H9 (cell line): ENCODE measurements around the gene CTSL. TPM values are rescaled to one million over a fixed set of nuclear protein-coding genes. Genes with fewer than 3 reads are reported as not detected.

Experiments
- DNase-seq: peaks from one replicate; pipeline ENCODE4 v3.0.0-alpha.2; 2017
- H2AFZ ChIP-seq: one replicate; pipeline ENCODE4 v1.6.1; 2013; ENCODE audit warnings: mild to moderate bottlenecking, low read length, control low read depth, moderate library complexity
- H2AK5ac ChIP-seq: 2 replicates; pipeline ENCODE4 v1.6.1; 2013; ENCODE audit warnings: low read length, control low read depth, mixed read lengths; ENCODE audit not compliant: insufficient read length
- H2BK120ac ChIP-seq: one replicate; pipeline ENCODE4 v1.6.1; 2013; ENCODE audit warnings: low read depth, mild to moderate bottlenecking, low read length, control low read depth, inconsistent platforms; ENCODE audit not compliant: poor library complexity, severe bottlenecking
- H2BK12ac ChIP-seq: 2 replicates; pipeline ENCODE4 v1.6.1; 2013; ENCODE audit warnings: low read length, control low read depth, mixed read lengths, low read depth; ENCODE audit not compliant: insufficient read length
- H2BK15ac ChIP-seq: 2 replicates; pipeline ENCODE4 v1.6.1; 2013; ENCODE audit warnings: low read depth, low read length, control low read depth
- H2BK20ac ChIP-seq: one replicate; pipeline ENCODE4 v1.6.1; 2013; ENCODE audit warnings: low read depth, mild to moderate bottlenecking, low read length, control low read depth, inconsistent platforms; ENCODE audit not compliant: poor library complexity, severe bottlenecking
- H2BK5ac ChIP-seq: 2 replicates; pipeline ENCODE4 v1.6.1; 2013; ENCODE audit warnings: low read length, control low read depth, mixed read lengths; ENCODE audit not compliant: insufficient read length
- H3K14ac ChIP-seq: 2 replicates; pipeline ENCODE4 v1.6.1; 2013; ENCODE audit warnings: low read length, control low read depth; ENCODE audit not compliant: insufficient read depth
- H3K18ac ChIP-seq: 2 replicates; pipeline ENCODE4 v1.6.1; 2013; ENCODE audit warnings: low read depth, mild to moderate bottlenecking, mixed read lengths, low read length, control low read depth; ENCODE audit not compliant: insufficient read length
- H3K23ac ChIP-seq: 2 replicates; pipeline ENCODE4 v1.6.1; 2013; ENCODE audit warnings: low read length, control low read depth, mixed read lengths, low read depth; ENCODE audit not compliant: insufficient read length
- H3K23me2 ChIP-seq: 2 replicates; pipeline ENCODE4 v1.6.1; 2013; ENCODE audit warnings: low read depth, mild to moderate bottlenecking, mixed read lengths, low read length, control low read depth; ENCODE audit not compliant: insufficient read length, poor library complexity, severe bottlenecking
- H3K27ac ChIP-seq: 2 replicates; pipeline ENCODE4 v1.5.1; 2013; ENCODE audit warnings: low read length, control low read depth, mixed read lengths, low read depth; ENCODE audit not compliant: insufficient read length
- H3K27me3 ChIP-seq: 2 replicates; pipeline ENCODE4 v1.6.1; 2013; ENCODE audit warnings: low read length, control low read depth, inconsistent platforms; ENCODE audit not compliant: insufficient read depth
- H3K4ac ChIP-seq: 2 replicates; pipeline ENCODE4 v1.6.1; 2013; ENCODE audit warnings: low read depth, mild to moderate bottlenecking, control low read depth, inconsistent platforms, low read length, moderate library complexity
- H3K4me1 ChIP-seq: 2 replicates; pipeline ENCODE4 v1.6.1; 2013; ENCODE audit warnings: low read length, control low read depth, inconsistent platforms; ENCODE audit not compliant: insufficient read depth
- H3K4me2 ChIP-seq: 2 replicates; pipeline ENCODE4 v1.6.1; 2013; ENCODE audit warnings: low read length, control low read depth, mixed read lengths; ENCODE audit not compliant: insufficient read length, insufficient read depth
- H3K56ac ChIP-seq: 2 replicates; pipeline ENCODE4 v1.6.1; 2013; ENCODE audit warnings: low read depth, mild to moderate bottlenecking, mixed read lengths, low read length, control low read depth; ENCODE audit not compliant: insufficient read length
- H3K79me1 ChIP-seq: 2 replicates; pipeline ENCODE4 v1.6.1; 2013; ENCODE audit warnings: low read depth, mild to moderate bottlenecking, moderate library complexity, low read length, control low read depth, inconsistent platforms; ENCODE audit not compliant: insufficient read depth, poor library complexity, severe bottlenecking
- H3K79me2 ChIP-seq: 2 replicates; pipeline ENCODE4 v1.6.1; 2013; ENCODE audit warnings: low read length, control low read depth, inconsistent platforms; ENCODE audit not compliant: insufficient read depth
- H3K9ac ChIP-seq: 2 replicates; pipeline ENCODE4 v1.6.1; 2013; ENCODE audit warnings: low read length, control low read depth, mixed read lengths; ENCODE audit not compliant: insufficient read length; ENCODE audit errors: extremely low read depth
- H3K9me3 ChIP-seq: one replicate; pipeline ENCODE4 v1.6.1; 2013; ENCODE audit warnings: low read depth, low read length, inconsistent platforms; ENCODE audit not compliant: control insufficient read depth
- H3T11ph ChIP-seq: one replicate; pipeline ENCODE4 v1.6.1; 2013; ENCODE audit warnings: mild to moderate bottlenecking, low read length, control low read depth, inconsistent platforms
- H4K20me1 ChIP-seq: one replicate; pipeline ENCODE4 v1.6.1; 2013; ENCODE audit not compliant: control insufficient read depth, insufficient read length, insufficient read depth
- H4K5ac ChIP-seq: 2 replicates; pipeline ENCODE4 v1.6.1; 2013; ENCODE audit warnings: low read depth, mild to moderate bottlenecking, mixed read lengths, low read length, control low read depth; ENCODE audit not compliant: insufficient read length
- H4K8ac ChIP-seq: replicated peaks from 2 replicates; pipeline ENCODE4 v1.6.1; 2013; ENCODE audit warnings: low read length, control low read depth, mixed read lengths, low read depth; ENCODE audit not compliant: insufficient read length
- H4K91ac ChIP-seq: 2 replicates; pipeline ENCODE4 v1.6.1; 2013; ENCODE audit warnings: low read depth, mild to moderate bottlenecking, moderate library complexity, mixed read lengths, low read length, control low read depth; ENCODE audit not compliant: insufficient read length
- H3K27ac Mint-ChIP-seq, 3 experiments: 2 replicates in 2 of 3; 3 replicates in 1 of 3; pipeline ENCODE4 v1.8.0; 2020 to 2021; ENCODE audit warnings: mixed read lengths in 3 of 3, mild to moderate bottlenecking in 1 of 3, moderate library complexity in 1 of 3
- H3K27me3 Mint-ChIP-seq: 2 replicates; pipeline ENCODE4 v1.8.0; 2021; ENCODE audit warnings: low read depth, mild to moderate bottlenecking, moderate library complexity, mixed read lengths
- H3K36me3 Mint-ChIP-seq, 3 experiments: 2 replicates in 2 of 3; 3 replicates in 1 of 3; pipeline ENCODE4 v1.8.0; 2020 to 2021; ENCODE audit warnings: low read depth in 3 of 3, mixed read lengths in 3 of 3; ENCODE audit not compliant: insufficient read depth in 1 of 3
- H3K4me1 Mint-ChIP-seq, 2 experiments: 2 replicates each; pipeline ENCODE4 v1.8.0; 2020; ENCODE audit warnings: mixed read lengths in 2 of 2
- H3K4me3 Mint-ChIP-seq, 2 experiments: 2 replicates in 1 of 2; 3 replicates in 1 of 2; pipeline ENCODE4 v1.8.0; 2020 to 2021; ENCODE audit warnings: mild to moderate bottlenecking in 2 of 2, mixed read lengths in 2 of 2, moderate library complexity in 1 of 2
- H3K9me3 Mint-ChIP-seq, 2 experiments: 2 replicates in 1 of 2; 3 replicates in 1 of 2; pipeline ENCODE4 v1.8.0; 2020; ENCODE audit warnings: mild to moderate bottlenecking in 2 of 2, mixed read lengths in 2 of 2, moderate library complexity in 1 of 2
- WGBS: extraction: QIAGEN DNeasy Blood & Tissue Kit; methylation state at CpG from one replicate; pipeline ENCODE4 v1.1.7; 2013; ENCODE audit warnings: missing lambda C conversion rate, low lambda C conversion rate, mixed read lengths; ENCODE audit not compliant: insufficient read length; ENCODE audit errors: extremely low coverage; 5-methylcytosine and 5-hydroxymethylcytosine counted together
- total RNA-seq: library from RNA; stranded (reverse); gene quantifications from 2 replicates; pipeline ENCODE4 v1.2.1, GENCODE V29; 2021
- TF ChIP-seq, protein P1 (sequence below): fragments of 200-600 bp; sonication (generic); conservative IDR thresholded peaks from 3 replicates; pipeline ENCODE4 v1.8.0; 2021; ENCODE audit warnings: antibody characterized with exemption, mild to moderate bottlenecking

CTSL gene
- total RNA-seq, 1 experiment from 2014 or later = 28.9 TPM

- no peak overlapping the region for H2BK12ac ChIP-seq
- H3K56ac ChIP-seq = no peak overlapping the region
- no peaks in the 10 kb centered on the region for H3K79me1 ChIP-seq
- H3K4me1 ChIP-seq = peaks cover 3% of the 10 kb centered on the region; the same call in 1 of the 2 replicates
- H4K91ac ChIP-seq = no peak overlapping the region
- no peaks in the 10 kb centered on the region for H3K27me3 ChIP-seq
- no peak overlapping the region for H3K23ac ChIP-seq
- Mint-ChIP-seq H3K9me3 (peaks cover 14 to 16% of the 10 kb centered on the region in 2 experiments), H3K4me1 (peaks cover 29 to 30% of the 10 kb centered on the region in 2 experiments), H3K36me3 (peaks cover 6 to 14% (median 10%) of the 10 kb centered on the region in 3 experiments; a peak in 6 of 7 replicates), H3K27me3 (peaks cover 2% of the 10 kb centered on the region), H3K27ac (no peak overlapping the region), H3K4me3 (no peak overlapping the region)
- no peak overlapping the region for H3K9ac ChIP-seq
- no peak overlapping the region for H3K14ac ChIP-seq
- H3K18ac ChIP-seq = no peak overlapping the region
- no peaks in the 10 kb centered on the region for H3K23me2 ChIP-seq
- no peak overlapping the region for H2BK20ac ChIP-seq
- H3K4ac ChIP-seq = no peak overlapping the region
- H2AFZ ChIP-seq = no peak overlapping the region
- WGBS = no CpG with 5 or more reads among the region's 6 CpGs
- no peak overlapping the region for H2BK5ac ChIP-seq
- H3K9me3 ChIP-seq = no peaks in the 10 kb centered on the region
- no peak overlapping the region for H3K4me2 ChIP-seq
- TF ChIP-seq, protein P1, sequence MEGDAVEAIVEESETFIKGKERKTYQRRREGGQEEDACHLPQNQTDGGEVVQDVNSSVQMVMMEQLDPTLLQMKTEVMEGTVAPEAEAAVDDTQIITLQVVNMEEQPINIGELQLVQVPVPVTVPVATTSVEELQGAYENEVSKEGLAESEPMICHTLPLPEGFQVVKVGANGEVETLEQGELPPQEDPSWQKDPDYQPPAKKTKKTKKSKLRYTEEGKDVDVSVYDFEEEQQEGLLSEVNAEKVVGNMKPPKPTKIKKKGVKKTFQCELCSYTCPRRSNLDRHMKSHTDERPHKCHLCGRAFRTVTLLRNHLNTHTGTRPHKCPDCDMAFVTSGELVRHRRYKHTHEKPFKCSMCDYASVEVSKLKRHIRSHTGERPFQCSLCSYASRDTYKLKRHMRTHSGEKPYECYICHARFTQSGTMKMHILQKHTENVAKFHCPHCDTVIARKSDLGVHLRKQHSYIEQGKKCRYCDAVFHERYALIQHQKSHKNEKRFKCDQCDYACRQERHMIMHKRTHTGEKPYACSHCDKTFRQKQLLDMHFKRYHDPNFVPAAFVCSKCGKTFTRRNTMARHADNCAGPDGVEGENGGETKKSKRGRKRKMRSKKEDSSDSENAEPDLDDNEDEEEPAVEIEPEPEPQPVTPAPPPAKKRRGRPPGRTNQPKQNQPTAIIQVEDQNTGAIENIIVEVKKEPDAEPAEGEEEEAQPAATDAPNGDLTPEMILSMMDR = no peak
- H4K8ac ChIP-seq = no peak overlapping the region
- H2BK120ac ChIP-seq = no peak overlapping the region
- H4K20me1 ChIP-seq = no peaks in the 10 kb centered on the region
- H2AK5ac ChIP-seq = no peak overlapping the region
- H2BK15ac ChIP-seq = no peak overlapping the region
- H3K27ac ChIP-seq = no peak overlapping the region
- no peak overlapping the region for H4K5ac ChIP-seq
- DNase-seq = no peak
- no peaks in the 10 kb centered on the region for H3K79me2 ChIP-seq
- H3T11ph ChIP-seq = no peak overlapping the region
Observed at GRCh38 chr9:87763286-87763685, 37.4 kb downstream of the CTSL start.
